Fibroblast of the aortic adventitia (primary cell): ENCODE data around the gene IL11. TPM values are rescaled to one million over a fixed set of nuclear protein-coding genes. Genes with fewer than 3 reads are reported as not detected.
A peak's percentile ranks its signal among the peaks of the same experiment; 100 is the strongest.

Experiments
- DNase-seq: peaks from one replicate; pipeline ENCODE4 v3.0.0-alpha.2; 2010; ENCODE audit warnings: low read depth
- H3K4me3 ChIP-seq: 2 replicates; pipeline ENCODE4 v1.5.1; 2011; ENCODE audit warnings: low read depth, mild to moderate bottlenecking, control low read depth, low read length, moderate library complexity
- total RNA-seq: library from RNA; depleted of rRNA; stranded (reverse); fragments of >200 nt; gene quantifications from 2 replicates; pipeline ENCODE4 v1.2.3, GENCODE V29; 2012; ENCODE audit warnings: low replicate concordance
- TF ChIP-seq, protein P1 (sequence below): IDR thresholded peaks from 2 replicates; pipeline ENCODE4 v1.5.1; 2011; ENCODE audit warnings: mild to moderate bottlenecking, low read length, control low read depth, inconsistent platforms; ENCODE audit not compliant: insufficient read depth

IL11 gene
- total RNA-seq, 1 donor = 2.2 TPM

DNA sequence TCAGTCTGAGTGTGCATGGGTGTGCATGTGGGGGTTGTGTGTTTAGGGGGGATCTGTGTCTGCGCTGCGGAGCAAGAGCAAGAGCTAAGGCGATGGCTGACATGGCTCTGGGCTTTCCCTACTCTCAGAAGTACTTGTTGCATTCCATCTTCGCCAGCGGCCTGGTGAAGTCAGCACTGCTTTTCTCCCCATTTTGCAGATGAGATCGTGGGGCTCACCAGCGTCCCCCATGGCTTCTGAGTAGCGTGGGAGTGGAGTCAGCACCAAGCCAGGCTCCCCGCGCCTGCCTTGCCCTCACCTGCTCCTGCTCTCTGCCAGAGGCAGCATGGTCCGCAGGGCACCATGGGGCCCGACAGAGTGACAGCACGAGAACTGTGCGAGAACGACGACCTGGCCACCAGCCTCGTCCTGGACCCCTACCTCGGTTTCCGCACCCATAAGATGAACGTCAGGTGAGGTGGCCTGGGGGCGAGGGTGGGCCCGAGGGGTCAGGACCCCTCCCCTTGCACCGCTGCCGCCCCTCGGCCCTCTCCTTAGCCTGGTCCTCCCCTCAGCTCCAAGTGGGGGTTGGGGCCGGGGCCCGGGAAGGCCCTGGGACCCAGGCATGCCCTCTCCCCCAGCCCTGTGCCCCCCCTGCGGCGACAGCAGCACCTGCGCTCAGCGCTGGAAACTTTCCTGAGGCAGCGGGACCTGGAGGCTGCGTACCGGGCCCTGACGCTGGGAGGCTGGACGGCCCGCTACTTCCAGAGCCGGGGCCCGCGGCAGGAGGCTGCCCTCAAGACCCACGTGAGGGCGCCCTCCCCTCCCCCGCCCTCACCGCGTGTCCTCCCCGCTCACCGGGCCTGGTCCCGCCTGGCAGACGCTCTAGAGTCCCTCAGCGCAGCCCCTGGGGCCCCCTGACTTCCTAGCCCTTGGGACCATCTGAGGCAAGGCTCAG, 28.4 kb downstream of the IL11 start:
- peak overlapping the region; percentile 46 for H3K4me3 ChIP-seq
- TF ChIP-seq, protein P1, sequence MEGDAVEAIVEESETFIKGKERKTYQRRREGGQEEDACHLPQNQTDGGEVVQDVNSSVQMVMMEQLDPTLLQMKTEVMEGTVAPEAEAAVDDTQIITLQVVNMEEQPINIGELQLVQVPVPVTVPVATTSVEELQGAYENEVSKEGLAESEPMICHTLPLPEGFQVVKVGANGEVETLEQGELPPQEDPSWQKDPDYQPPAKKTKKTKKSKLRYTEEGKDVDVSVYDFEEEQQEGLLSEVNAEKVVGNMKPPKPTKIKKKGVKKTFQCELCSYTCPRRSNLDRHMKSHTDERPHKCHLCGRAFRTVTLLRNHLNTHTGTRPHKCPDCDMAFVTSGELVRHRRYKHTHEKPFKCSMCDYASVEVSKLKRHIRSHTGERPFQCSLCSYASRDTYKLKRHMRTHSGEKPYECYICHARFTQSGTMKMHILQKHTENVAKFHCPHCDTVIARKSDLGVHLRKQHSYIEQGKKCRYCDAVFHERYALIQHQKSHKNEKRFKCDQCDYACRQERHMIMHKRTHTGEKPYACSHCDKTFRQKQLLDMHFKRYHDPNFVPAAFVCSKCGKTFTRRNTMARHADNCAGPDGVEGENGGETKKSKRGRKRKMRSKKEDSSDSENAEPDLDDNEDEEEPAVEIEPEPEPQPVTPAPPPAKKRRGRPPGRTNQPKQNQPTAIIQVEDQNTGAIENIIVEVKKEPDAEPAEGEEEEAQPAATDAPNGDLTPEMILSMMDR = no peak
- DNase-seq = no peak

DNA sequence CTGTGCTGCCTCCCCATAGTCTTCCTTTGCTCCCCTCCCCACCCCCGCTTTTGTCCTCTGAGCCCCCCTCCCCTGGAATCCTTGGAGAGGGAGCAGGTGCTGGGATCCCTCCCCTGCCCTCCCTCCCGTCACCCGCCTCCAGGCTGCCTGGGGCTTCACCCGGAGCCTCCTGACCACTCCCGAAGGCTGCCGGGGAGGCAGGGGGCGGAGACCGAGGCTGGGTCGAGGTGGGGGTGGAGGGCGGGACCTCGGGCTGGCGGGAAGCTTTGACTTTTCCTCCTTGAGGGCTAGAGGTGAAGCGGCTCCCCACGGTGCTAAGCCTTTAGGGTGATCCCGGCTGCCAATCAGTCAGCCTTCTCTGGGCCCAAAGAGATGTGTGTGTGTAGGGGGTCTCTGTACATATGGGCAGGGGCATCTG, 29.1 kb downstream of the IL11 start:
- peak; percentile 47 for DNase-seq

DNA sequence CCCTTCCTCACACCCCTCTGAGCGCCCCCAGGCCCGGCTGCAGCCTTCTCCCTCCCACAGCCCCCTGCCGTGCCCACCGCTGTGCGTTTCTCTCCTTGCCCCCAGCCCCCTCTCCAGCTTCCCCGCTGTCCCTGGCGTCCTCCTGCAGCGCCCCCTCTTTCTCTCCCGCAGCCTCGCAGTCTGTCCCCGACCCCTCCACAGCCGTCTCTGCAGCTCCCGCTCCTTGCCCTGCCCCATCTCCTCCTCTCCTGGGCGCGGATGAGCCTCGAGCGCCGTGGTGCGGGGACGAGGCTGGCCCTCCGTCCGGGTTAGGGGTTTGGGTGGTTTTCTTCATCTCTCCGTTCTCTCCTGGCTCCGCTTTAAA, 29.5 kb downstream of the IL11 start:
- TF ChIP-seq, protein P1 = no peak
- DNase-seq = no peak

More for the DNA sequence above, 29.1 kb downstream of the IL11 start:
- H3K4me3 ChIP-seq = peak overlapping the region; percentile 87
- TF ChIP-seq, protein P1 = no peak

DNA sequence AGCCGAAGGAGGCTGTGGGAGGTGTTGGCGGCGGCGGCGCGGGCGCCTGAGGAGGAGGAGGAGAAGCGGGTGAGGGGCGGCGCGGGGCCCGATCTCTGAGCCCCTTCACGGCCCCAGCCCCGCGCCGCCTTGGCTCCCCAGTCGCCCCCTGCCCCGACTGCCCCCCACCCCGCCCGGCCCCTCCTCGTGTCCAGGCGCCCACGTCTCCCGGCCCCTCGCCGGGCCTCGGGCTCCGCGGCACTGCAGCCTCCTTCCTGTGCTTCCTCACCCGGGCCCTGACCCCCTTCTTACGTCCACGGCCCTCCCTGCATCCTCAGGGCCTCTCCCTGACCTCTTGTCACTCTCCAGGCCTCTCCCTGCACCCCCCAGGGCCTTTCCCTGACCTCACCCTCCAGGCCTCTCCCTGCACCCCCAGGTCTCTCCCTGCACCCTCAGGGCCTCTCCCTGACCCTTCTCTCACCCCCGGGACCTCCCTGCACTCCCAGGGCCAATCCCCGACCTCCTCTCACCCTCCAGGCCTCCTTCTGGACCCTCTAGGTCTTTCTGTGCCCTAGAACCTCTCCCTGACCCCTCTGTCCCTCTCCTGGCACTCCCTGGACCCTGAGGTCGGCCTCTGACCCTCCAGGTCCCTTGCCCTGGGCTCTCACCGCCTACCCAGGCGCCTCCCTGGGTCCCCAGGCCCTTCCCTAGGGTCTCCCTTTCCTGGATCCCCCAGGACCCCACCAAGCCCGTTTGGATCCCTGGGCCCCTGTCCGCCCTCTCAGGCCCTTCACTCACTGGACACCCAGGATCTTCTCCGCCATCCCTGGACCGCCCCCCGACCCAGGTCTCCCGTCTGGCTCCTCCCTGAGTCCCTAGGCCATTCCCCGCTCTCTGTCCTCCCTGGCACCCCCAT, 30.1 kb downstream of the IL11 start:
- TF ChIP-seq, protein P1 = no peak
- H3K4me3 ChIP-seq = peak overlapping the region; percentile 87
- DNase-seq = no peak

More for the DNA sequence above, 29.5 kb downstream of the IL11 start:
- peak overlapping the region; percentile 87 for H3K4me3 ChIP-seq

DNA sequence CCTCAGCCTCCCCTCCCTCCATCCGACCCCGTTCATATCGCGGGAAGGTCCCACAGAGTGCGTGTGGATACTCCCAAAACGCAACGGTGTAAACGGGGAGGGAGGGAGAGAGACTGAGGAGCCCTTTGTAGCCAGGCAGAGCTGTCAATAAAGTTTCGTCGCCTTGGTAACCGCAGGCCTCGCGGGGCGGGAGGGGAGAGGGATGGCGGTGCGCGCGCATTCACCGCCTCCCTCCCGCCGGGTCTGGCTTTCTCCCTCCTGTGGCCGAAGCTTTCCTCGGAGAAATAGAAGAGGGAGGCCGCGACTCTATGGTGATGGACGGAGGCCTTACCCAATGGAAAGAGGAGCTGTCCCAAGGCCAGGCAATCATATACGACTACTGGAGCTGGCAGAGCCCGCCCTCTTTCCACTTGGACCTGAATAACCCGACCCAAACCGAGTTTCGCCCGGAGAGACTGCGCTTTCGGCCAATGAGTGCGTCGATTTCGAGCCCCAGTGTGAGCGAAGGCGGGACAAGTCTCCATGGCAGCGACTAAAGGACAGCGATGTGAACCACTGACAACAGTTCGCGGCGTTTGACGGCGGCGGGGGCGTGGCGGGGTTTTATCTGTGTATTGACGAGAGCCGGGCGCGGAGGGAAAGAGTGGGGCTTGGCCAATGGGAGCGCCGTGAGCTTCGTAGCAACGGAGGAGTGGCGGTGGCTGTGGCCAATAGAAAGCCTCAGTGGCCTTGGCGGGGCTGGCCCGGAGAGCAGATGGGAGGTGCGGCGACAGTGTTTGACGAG, 31.0 kb downstream of the IL11 start, which contains the start of gene KMT5C:
TSS of gene KMT5C (plus strand) at position 772 of the 784 bp plus-strand sequence. CDS start 2,061 bp downstream, outside the sequence.
- DNase-seq = peak; percentile 100
- TF ChIP-seq, protein P1 = peak; percentile 56

DNA sequence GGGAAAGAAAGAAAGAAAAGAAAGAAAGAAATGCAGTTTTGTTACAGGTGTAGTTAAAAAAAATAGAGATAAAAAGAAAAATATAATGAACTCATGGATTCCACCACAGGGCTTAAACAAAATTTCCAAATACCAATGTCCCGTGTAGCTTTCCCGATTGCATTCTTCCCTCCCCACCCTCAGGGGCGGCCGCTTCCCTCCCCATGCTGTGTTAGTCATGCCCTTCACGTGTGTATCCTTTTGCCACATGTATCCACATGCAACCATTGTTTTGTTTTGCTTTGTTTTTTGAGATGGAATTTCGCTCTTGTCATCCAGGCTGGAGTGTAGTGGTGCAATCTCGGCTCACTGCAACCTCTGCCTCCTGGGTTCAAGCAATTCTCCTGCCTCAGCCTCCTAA, 34.2 kb downstream of the IL11 start:
- no peak overlapping the region for H3K4me3 ChIP-seq
- TF ChIP-seq, protein P1 = no peak
- peak; percentile 46 for DNase-seq

More for the DNA sequence above, 31.0 kb downstream of the IL11 start, which contains the start of gene KMT5C:
- H3K4me3 ChIP-seq = peak within 1 kb of the TSS; percentile 87
